Measurements from ENCODE around the gene RAI14. TPM values are rescaled to one million over a fixed set of nuclear protein-coding genes. Genes with fewer than 3 reads are reported as not detected.
A peak's percentile ranks its signal among the peaks of the same experiment; 100 is the strongest.

The RAI14 gene
- polyA plus RNA-seq, 3 donors = 88.2 to 105 (median 97.5) TPM

GRCh38 chr5:34666392-34667080, 10.4 kb downstream of the RAI14 start:
- no peak for DNase-seq (ENCODE audit: extremely low read depth in 1 of 11, low read depth in 9 of 11, low spot score in 4 of 11)

GRCh38 chr5:34667705-34668104, 11.6 kb downstream of the RAI14 start:
- DNase-seq (ENCODE audit: extremely low read depth in 1 of 11, low read depth in 9 of 11, low spot score in 4 of 11) = no peak

- no peak for DNase-seq (ENCODE audit: extremely low read depth in 1 of 11, low read depth in 9 of 11, low spot score in 4 of 11)
These were observed 13.9 kb downstream of the RAI14 start for GRCh38 chr5:34669931-34670516.

GRCh38 chr5:34672196-34672595, 16.1 kb downstream of the RAI14 start:
- no peak for DNase-seq (ENCODE audit: extremely low read depth in 1 of 11, low read depth in 9 of 11, low spot score in 4 of 11)

GRCh38 chr5:34673463-34674125, 17.5 kb downstream of the RAI14 start:
- DNase-seq (ENCODE audit: extremely low read depth in 1 of 11, low read depth in 9 of 11, low spot score in 4 of 11) = no peak

GRCh38 chr5:34674187-34674586, 18.1 kb downstream of the RAI14 start:
- DNase-seq (ENCODE audit: extremely low read depth in 1 of 11, low read depth in 9 of 11, low spot score in 4 of 11) = no peak

- DNase-seq (ENCODE audit: extremely low read depth in 1 of 11, low read depth in 9 of 11, low spot score in 4 of 11) = no peak
These were observed 19.7 kb downstream of the RAI14 start for GRCh38 chr5:34675857-34676256.

GRCh38 chr5:34676416-34676815, 20.3 kb downstream of the RAI14 start:
- no peak for DNase-seq (ENCODE audit: extremely low read depth in 1 of 11, low read depth in 9 of 11, low spot score in 4 of 11)

GRCh38 chr5:34677428-34677827, 21.3 kb downstream of the RAI14 start:
- no peak for DNase-seq (ENCODE audit: extremely low read depth in 1 of 11, low read depth in 9 of 11, low spot score in 4 of 11)

GRCh38 chr5:34680896-34681295, 24.8 kb downstream of the RAI14 start:
- no peak for DNase-seq (ENCODE audit: extremely low read depth in 1 of 11, low read depth in 9 of 11, low spot score in 4 of 11)

- peak in 2 of 11 donors; percentile 24 to 38 for DNase-seq (ENCODE audit: extremely low read depth in 1 of 11, low read depth in 9 of 11, low spot score in 4 of 11)
These were observed 26.9 kb downstream of the RAI14 start for GRCh38 chr5:34682926-34683623.

GRCh38 chr5:34684281-34684979, 28.3 kb downstream of the RAI14 start:
- DNase-seq (ENCODE audit: extremely low read depth in 1 of 11, low read depth in 9 of 11, low spot score in 4 of 11) = peak in 9 of 11 donors; percentile 40 to 83 (median 57)

GRCh38 chr5:34684980-34685352, 28.8 kb downstream of the RAI14 start:
- no peak for DNase-seq (ENCODE audit: extremely low read depth in 1 of 11, low read depth in 9 of 11, low spot score in 4 of 11)

- peak in 3 of 11 donors; percentile 26 to 57 (median 54) for DNase-seq (ENCODE audit: extremely low read depth in 1 of 11, low read depth in 9 of 11, low spot score in 4 of 11)
These were observed 29.5 kb downstream of the RAI14 start for GRCh38 chr5:34685485-34686165.

- DNase-seq (ENCODE audit: extremely low read depth in 1 of 11, low read depth in 9 of 11, low spot score in 4 of 11) = peak in 7 of 11 donors; percentile 45 to 83 (median 75)
These were observed 30.7 kb downstream of the RAI14 start for GRCh38 chr5:34686762-34687268.

- DNase-seq (ENCODE audit: extremely low read depth in 1 of 11, low read depth in 9 of 11, low spot score in 4 of 11) = no peak
These were observed 31.3 kb downstream of the RAI14 start for GRCh38 chr5:34687269-34688011.

GRCh38 chr5:34688015-34688810, 32.1 kb downstream of the RAI14 start:
- no peak for DNase-seq (ENCODE audit: extremely low read depth in 1 of 11, low read depth in 9 of 11, low spot score in 4 of 11)

Data from renal cortex interstitium (tissue), 11 donors.